Lower lobe of right lung (tissue), 2 donors: Measurements from ENCODE around the gene SYNE2. TPM values are rescaled to one million over a fixed set of nuclear protein-coding genes. Genes with fewer than 3 reads are reported as not detected.

Source experiments
- ATAC-seq, 2 donors: fragments of 200-7000 bp; cut with Tn5 transposase; one replicate each; pipeline ENCODE4 v1.9.1; 2020 to 2022; ENCODE audit warnings: mild to moderate bottlenecking in 2 of 2, moderate library complexity in 2 of 2
- DNase-seq: peaks from one replicate; pipeline ENCODE4 v3.0.0-alpha.2; 2020
- H3K27ac ChIP-seq: fragments of 200-600 bp; one replicate; pipeline ENCODE4 v1.8.0; 2022
- H3K27me3 ChIP-seq: fragments of 200-600 bp; one replicate; pipeline ENCODE4 v1.8.0; 2022; ENCODE audit warnings: low read depth
- H3K36me3 ChIP-seq: fragments of 200-600 bp; one replicate; pipeline ENCODE4 v1.8.0; 2022; ENCODE audit warnings: mild to moderate bottlenecking
- H3K4me1 ChIP-seq: fragments of 200-600 bp; one replicate; pipeline ENCODE4 v1.8.0; 2022
- H3K4me3 ChIP-seq: fragments of 200-600 bp; one replicate; pipeline ENCODE4 v1.8.0; 2022; ENCODE audit warnings: mild to moderate bottlenecking
- H3K9me3 ChIP-seq: fragments of 200-600 bp; one replicate; pipeline ENCODE4 v1.8.0; 2022
- intact Hi-C: fragments of 100-400 bp; cut with DNase I; formaldehyde crosslinking; loops from one replicate; pipeline ENCODE4 v1.11.0; 2022
- total RNA-seq: library from RNA; stranded (reverse); fragmentation: NEBNext Ultra II Directional; extraction: Animal tissue kit (Norgen Biotek cat#: 25700); gene quantifications from one replicate; pipeline ENCODE4 v1.2.1, GENCODE V29; 2021
- TF ChIP-seq, protein P1 (sequence below): fragments of 200-600 bp; IDR thresholded peaks from one replicate; pipeline ENCODE4 v1.8.0; 2022; ENCODE audit warnings: antibody characterized with exemption, mild to moderate bottlenecking
- donor health status: DM: no; HTN: yes; CAD: no; lungs with severe emphysema.

The SYNE2 gene
- total RNA-seq, 1 donor from 2014 or later = 129 TPM

DNA sequence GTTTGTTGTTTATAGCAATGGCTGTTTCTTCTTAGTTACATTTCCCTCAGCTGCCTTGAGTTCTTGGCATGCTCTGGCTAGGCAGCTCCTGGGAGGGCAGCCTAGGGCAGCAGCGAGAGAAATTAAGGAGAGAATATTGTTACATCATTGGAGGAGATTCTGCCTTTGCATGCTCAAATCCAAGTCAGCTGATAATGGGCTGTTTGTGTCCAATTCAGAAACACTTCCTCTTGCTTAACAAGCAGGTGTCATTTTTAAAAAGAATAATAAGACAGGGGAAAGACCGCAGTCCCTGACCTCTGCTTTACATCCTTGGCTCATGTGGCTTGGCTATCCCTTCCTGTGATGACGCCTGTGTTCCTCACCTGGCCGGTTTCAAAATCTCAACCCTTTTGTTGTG is 364.5 kb downstream of the SYNE2 start:
- H3K27ac ChIP-seq = no peak overlapping the region
- ATAC-seq (no peak), DNase-seq (no peak)
- H3K4me1 ChIP-seq = peaks cover 18% of the 10 kb centered on the region
- H3K9me3 ChIP-seq = no peaks in the 10 kb centered on the region
- TF ChIP-seq, protein P1, sequence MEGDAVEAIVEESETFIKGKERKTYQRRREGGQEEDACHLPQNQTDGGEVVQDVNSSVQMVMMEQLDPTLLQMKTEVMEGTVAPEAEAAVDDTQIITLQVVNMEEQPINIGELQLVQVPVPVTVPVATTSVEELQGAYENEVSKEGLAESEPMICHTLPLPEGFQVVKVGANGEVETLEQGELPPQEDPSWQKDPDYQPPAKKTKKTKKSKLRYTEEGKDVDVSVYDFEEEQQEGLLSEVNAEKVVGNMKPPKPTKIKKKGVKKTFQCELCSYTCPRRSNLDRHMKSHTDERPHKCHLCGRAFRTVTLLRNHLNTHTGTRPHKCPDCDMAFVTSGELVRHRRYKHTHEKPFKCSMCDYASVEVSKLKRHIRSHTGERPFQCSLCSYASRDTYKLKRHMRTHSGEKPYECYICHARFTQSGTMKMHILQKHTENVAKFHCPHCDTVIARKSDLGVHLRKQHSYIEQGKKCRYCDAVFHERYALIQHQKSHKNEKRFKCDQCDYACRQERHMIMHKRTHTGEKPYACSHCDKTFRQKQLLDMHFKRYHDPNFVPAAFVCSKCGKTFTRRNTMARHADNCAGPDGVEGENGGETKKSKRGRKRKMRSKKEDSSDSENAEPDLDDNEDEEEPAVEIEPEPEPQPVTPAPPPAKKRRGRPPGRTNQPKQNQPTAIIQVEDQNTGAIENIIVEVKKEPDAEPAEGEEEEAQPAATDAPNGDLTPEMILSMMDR = no peak
- H3K4me3 ChIP-seq = no peak overlapping the region
- intact Hi-C loops = no loop called here
- no peaks in the 10 kb centered on the region for H3K27me3 ChIP-seq
- peaks cover 97% of the 10 kb centered on the region for H3K36me3 ChIP-seq

DNA sequence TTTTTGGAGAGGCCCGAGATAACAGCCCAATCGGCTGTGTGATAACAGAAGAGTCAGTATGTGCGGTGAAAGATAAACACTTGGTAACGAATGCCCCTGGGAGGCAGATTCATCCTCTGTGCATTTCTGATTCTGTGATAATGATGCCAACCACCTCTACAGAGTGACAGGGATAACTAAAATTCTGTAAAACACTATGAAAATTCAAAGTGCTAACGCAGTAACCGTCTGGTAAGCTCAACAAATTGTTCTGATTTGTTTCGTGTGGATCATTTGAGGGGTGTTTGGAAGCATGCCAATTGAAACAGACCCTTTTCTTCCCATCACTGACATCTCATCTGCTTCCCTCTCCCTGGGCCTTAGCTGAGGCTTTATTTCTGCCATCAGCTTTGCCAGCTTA is 365.0 kb downstream of the SYNE2 start:
- TF ChIP-seq, protein P1 = no peak

DNA sequence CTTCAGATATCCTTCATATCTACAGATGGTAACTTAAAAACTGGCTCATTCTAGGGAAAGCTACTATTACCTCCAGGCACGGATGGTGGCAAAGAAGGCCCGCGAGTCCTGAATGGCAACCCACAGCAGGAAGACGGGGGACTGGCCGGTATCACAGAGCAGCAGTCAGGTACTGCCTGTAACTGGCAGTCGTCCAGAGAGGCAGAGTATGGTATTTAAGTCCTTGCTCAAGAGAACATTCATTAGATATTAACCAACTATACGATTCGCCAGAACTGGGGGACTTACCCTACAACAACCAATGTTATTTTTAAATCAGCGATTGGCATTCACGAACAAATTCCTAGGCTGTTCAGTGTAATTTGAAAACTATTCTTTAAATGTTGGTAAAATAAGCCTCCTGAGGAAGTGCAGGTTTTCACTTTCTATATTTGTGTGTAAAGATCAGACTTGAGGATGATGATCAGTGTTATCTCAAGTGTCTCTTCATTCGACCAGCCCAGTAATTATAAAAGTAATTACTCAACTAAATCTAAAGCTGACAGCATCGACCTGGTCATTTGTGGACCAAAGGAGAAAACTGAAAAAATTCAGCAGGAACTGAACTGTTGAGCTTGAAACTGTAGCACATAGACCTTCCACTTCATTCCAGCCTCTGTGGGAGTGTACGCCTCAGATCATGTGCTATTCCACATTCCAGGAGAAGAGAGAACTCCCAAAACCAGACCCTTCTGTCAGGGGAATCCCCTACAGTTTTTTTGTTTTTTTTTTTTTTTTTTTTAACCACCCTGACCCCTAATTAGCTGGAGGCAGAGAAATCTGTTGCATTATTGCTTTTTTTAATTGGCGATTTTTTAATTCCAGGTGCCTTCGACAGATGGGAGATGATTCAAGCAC is 365.8 kb downstream of the SYNE2 start:
- Histone ChIP-seq H3K36me3 (peaks cover 97% of the 10 kb centered on the region), H3K9me3 (no peaks in the 10 kb centered on the region), H3K27me3 (no peaks in the 10 kb centered on the region), H3K4me3 (no peak overlapping the region), H3K27ac (no peak overlapping the region), H3K4me1 (peaks cover 15% of the 10 kb centered on the region)
- intact Hi-C loops = no loop called here
- no peak for DNase-seq
- TF ChIP-seq, protein P1 = no peak
- ATAC-seq = peak; percentile 47 to 71

More for the DNA sequence above, 365.0 kb downstream of the SYNE2 start:
- no peak overlapping the region for H3K4me3 ChIP-seq
- peaks cover 97% of the 10 kb centered on the region for H3K36me3 ChIP-seq
- no peaks in the 10 kb centered on the region for H3K27me3 ChIP-seq
- intact Hi-C loops = no loop called here
- no peak for ATAC-seq
- H3K9me3 ChIP-seq = no peaks in the 10 kb centered on the region
- H3K27ac ChIP-seq = no peak overlapping the region
- no peak for DNase-seq
- peaks cover 18% of the 10 kb centered on the region for H3K4me1 ChIP-seq

DNA sequence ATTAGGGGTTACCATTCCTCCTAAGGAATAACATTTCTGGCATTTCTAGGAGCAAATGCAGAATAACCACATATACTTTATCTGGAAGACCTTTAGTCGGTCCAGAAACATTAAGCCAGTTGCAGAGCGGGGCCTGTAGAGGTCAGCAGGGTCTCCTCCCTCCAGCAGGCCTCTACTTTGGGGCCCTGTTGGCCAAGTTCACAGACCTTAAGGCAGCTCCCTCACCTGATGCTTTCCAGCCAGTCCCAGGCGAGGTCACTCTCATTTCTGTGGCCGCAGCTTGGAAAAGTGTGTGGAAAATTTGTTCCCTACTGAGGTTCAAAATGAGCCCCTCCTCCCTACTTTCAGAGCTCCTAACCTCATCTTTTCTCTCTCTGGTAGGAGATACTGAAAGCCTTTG is 367.3 kb downstream of the SYNE2 start:
- intact Hi-C loops = no loop called here
- no peaks in the 10 kb centered on the region for H3K9me3 ChIP-seq
- ATAC-seq (no peak), DNase-seq (no peak)
- peaks cover 97% of the 10 kb centered on the region for H3K36me3 ChIP-seq
- TF ChIP-seq, protein P1 = no peak
- H3K4me1 ChIP-seq = peaks cover 7% of the 10 kb centered on the region
- H3K27me3 ChIP-seq = no peaks in the 10 kb centered on the region
- no peak overlapping the region for H3K27ac ChIP-seq
- H3K4me3 ChIP-seq = no peak overlapping the region

DNA sequence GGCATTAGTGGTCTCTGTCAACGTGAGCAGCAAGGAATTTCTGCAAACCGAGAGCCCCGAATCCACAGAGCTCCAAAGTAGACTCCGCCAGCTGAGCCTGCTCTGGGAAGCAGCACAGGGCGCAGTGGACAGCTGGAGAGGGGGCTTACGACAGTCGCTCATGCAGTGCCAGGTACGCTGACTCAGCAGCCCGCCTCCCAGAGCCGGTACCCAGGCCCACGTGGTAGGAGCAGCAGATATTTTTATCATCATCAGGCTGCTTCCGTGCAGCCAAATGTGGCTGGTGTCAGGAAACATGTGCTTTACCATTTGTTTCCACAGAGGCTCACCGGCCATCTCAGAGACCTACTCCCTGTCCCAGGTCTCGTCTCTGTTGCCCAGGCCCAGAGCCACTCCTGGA is 367.7 kb downstream of the SYNE2 start:
- no peaks in the 10 kb centered on the region for H3K27me3 ChIP-seq
- H3K9me3 ChIP-seq = no peaks in the 10 kb centered on the region
- H3K4me3 ChIP-seq = no peak overlapping the region
- TF ChIP-seq, protein P1 = no peak
- DNase-seq = no peak
- peaks cover 97% of the 10 kb centered on the region for H3K36me3 ChIP-seq
- H3K27ac ChIP-seq = no peak overlapping the region
- intact Hi-C loops = no loop called here
- peaks cover 7% of the 10 kb centered on the region for H3K4me1 ChIP-seq
- ATAC-seq = peak in 1 of 2 donors; percentile 12
